ENCODE measurements around the gene NDFIP2. TPM values are rescaled to one million over a fixed set of nuclear protein-coding genes. Genes with fewer than 3 reads are reported as not detected.

Gene NDFIP2
- total RNA-seq, 1 experiment from 2014 or later: 31.0 TPM

DNA sequence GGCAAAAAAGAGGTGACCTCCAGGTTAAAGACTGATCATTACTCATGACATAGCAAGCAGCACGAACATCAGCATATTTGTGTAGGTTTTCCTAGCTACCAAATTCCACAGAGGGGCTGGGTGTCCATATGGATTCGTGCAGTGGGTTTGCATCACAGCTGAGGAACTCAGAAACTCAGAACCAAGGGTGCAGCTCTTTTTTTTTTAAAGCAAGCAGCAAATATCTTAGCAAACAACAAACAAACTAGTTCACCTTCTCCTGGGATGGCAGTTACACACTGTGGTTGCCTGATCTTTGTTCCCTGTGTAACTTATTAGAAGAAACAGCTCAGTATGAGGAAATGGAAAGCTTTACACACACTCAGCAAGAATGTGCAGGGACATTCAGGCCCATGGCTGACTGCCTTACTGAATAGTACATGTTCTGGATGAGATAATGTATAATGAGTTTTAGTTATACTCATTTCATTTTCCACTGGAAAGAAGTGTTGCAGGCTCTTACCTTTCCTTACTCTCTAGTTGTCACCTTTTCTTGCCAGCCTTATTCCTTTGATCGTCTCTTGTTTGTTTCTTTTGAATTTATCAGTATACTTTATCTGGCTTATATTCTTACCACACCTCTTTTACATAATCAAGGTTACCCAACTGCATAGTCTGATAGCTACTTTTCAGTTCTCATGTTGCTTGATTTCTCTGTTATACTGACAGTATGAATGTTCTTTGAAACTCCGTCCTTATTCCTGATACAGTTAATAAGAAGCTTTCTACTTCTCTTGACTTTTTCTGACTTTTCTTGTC lies 4.3 kb downstream of the NDFIP2 start:
- Histone ChIP-seq H3K18ac (ENCODE audit: insufficient read length, low read depth, low read length) (no peak overlapping the region), H2BK12ac (ENCODE audit: insufficient read length, low read depth, low read length) (no peak overlapping the region), H2AFZ (ENCODE audit: low read length) (no peak overlapping the region), H4K91ac (ENCODE audit: insufficient read length, low read depth, low read length) (no peak overlapping the region), H2BK5ac (ENCODE audit: insufficient read length, low read length) (no peak overlapping the region), H3K9me3 (ENCODE audit: control insufficient read depth, low read depth, low read length) (no peaks in the 10 kb centered on the region), H3K23me2 (ENCODE audit: insufficient read length, low read depth, low read length, poor library complexity, severe bottlenecking) (peaks cover 4% of the 10 kb centered on the region), H4K5ac (ENCODE audit: insufficient read length, low read depth, low read length) (no peak overlapping the region), H3K4ac (ENCODE audit: low read depth, low read length) (no peak overlapping the region), H3K4me2 (ENCODE audit: insufficient read depth, insufficient read length, low read length) (no peak overlapping the region), H3K79me1 (ENCODE audit: insufficient read depth, low read depth, low read length, poor library complexity, severe bottlenecking) (no peaks in the 10 kb centered on the region), H4K20me1 (ENCODE audit: control insufficient read depth, insufficient read depth, insufficient read length) (no peaks in the 10 kb centered on the region), H2BK120ac (ENCODE audit: low read depth, low read length, poor library complexity, severe bottlenecking) (no peak overlapping the region), H3K23ac (ENCODE audit: insufficient read length, low read depth, low read length) (no peak overlapping the region), H3K27me3 (ENCODE audit: insufficient read depth, low read length) (no peaks in the 10 kb centered on the region; the same call in 1 of the 2 replicates), H2AK5ac (ENCODE audit: insufficient read length, low read length) (no peak overlapping the region), H3K27ac (ENCODE audit: insufficient read length, low read depth, low read length) (no peak overlapping the region), H3K79me2 (ENCODE audit: insufficient read depth, low read length) (peaks cover 12% of the 10 kb centered on the region; the same call in 1 of the 2 replicates), H2BK20ac (ENCODE audit: low read depth, low read length, poor library complexity, severe bottlenecking) (no peak overlapping the region), H4K8ac (replicated peaks; ENCODE audit: insufficient read length, low read depth, low read length) (no peak overlapping the region), H2BK15ac (ENCODE audit: low read depth, low read length) (no peak overlapping the region), H3K9ac (ENCODE audit: extremely low read depth, insufficient read length, low read length) (no peak overlapping the region), H3K14ac (ENCODE audit: insufficient read depth, low read length) (no peak overlapping the region), H3K56ac (ENCODE audit: insufficient read length, low read depth, low read length) (no peak overlapping the region), H3T11ph (ENCODE audit: low read length) (no peak overlapping the region), H3K4me1 (ENCODE audit: insufficient read depth, low read length) (no peaks in the 10 kb centered on the region)
- no peak for DNase-seq
- Mint-ChIP-seq H3K4me3 (no peak overlapping the region), H3K27ac (no peak overlapping the region; a peak in 2 of 7 replicates), H3K36me3 (ENCODE audit: insufficient read depth in 1 of 3, low read depth in 3 of 3) (peaks cover 0 to 3% (median 0%) of the 10 kb centered on the region in 3 experiments; a peak in 2 of 7 replicates), H3K9me3 (no peaks in the 10 kb centered on the region; a peak in 1 of 5 replicates), H3K4me1 (peaks cover 9 to 14% of the 10 kb centered on the region in 2 experiments), H3K27me3 (ENCODE audit: low read depth) (peaks cover 6% of the 10 kb centered on the region)
- TF ChIP-seq, protein P1, sequence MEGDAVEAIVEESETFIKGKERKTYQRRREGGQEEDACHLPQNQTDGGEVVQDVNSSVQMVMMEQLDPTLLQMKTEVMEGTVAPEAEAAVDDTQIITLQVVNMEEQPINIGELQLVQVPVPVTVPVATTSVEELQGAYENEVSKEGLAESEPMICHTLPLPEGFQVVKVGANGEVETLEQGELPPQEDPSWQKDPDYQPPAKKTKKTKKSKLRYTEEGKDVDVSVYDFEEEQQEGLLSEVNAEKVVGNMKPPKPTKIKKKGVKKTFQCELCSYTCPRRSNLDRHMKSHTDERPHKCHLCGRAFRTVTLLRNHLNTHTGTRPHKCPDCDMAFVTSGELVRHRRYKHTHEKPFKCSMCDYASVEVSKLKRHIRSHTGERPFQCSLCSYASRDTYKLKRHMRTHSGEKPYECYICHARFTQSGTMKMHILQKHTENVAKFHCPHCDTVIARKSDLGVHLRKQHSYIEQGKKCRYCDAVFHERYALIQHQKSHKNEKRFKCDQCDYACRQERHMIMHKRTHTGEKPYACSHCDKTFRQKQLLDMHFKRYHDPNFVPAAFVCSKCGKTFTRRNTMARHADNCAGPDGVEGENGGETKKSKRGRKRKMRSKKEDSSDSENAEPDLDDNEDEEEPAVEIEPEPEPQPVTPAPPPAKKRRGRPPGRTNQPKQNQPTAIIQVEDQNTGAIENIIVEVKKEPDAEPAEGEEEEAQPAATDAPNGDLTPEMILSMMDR (conservative IDR thresholded peaks at IDR 0.05): no peak
- WGBS (ENCODE audit: extremely low coverage, insufficient read length, low lambda C conversion rate): no CpG with 5 or more reads among the region's 4 CpGs

All from H9 (cell line).